ENCODE measurements around the gene SUMO3. TPM values are rescaled to one million over a fixed set of nuclear protein-coding genes. Genes with fewer than 3 reads are reported as not detected.

Gene SUMO3
- total RNA-seq, 1 donor from 2014 or later, result 66.0 TPM

GRCh38 chr21:44813149-44813548 lies 4.7 kb downstream of the SUMO3 start:
- no peak for DNase-seq (ENCODE audit: low spot score)
- intact Hi-C loops (cut with DNase I), result loop anchor here (10.0 kb wide), 1 partner anchor 122 kb away; no protein-coding TSS in a partner anchor

GRCh38 chr21:44812640-44813039 lies 5.2 kb downstream of the SUMO3 start:
- intact Hi-C loops (cut with DNase I), result loop anchor here (10.0 kb wide), 1 partner anchor 122 kb away; no protein-coding TSS in a partner anchor
- DNase-seq (ENCODE audit: low spot score), result no peak

- no peak for DNase-seq (ENCODE audit: low spot score)
- intact Hi-C loops (cut with DNase I), result loop anchor here (10.0 kb wide), 1 partner anchor 124 kb away; no protein-coding TSS in a partner anchor
These were observed 7.1 kb downstream of the SUMO3 start for GRCh38 chr21:44810779-44811178.

GRCh38 chr21:44805859-44806258 lies 12.0 kb downstream of the SUMO3 start:
- intact Hi-C loops (cut with DNase I), result no loop called here
- no peak for DNase-seq (ENCODE audit: low spot score)

- intact Hi-C loops (cut with DNase I), result no loop called here
These were observed 12.6 kb downstream of the SUMO3 start for GRCh38 chr21:44805226-44805625.

GRCh38 chr21:44804762-44805161 lies 13.1 kb downstream of the SUMO3 start:
- no peak for DNase-seq (ENCODE audit: low spot score)
- intact Hi-C loops (cut with DNase I), result no loop called here

More at GRCh38 chr21:44805226-44805625, 12.6 kb downstream of the SUMO3 start:
- DNase-seq (ENCODE audit: low spot score), result no peak

GRCh38 chr21:44803651-44804050 lies 14.2 kb downstream of the SUMO3 start:
- intact Hi-C loops (cut with DNase I), result no loop called here
- DNase-seq (ENCODE audit: low spot score), result no peak

- intact Hi-C loops (cut with DNase I), result no loop called here
- DNase-seq (ENCODE audit: low spot score), result no peak
These were observed 15.3 kb downstream of the SUMO3 start for GRCh38 chr21:44802396-44803153.

GRCh38 chr21:44801468-44802395 lies 16.1 kb downstream of the SUMO3 start, which contains the start of gene UBE2G2:
Gene UBE2G2, minus strand, starts transcription at chr21:44801820. Its CDS starts 72 bp downstream, at chr21:44801748.
- intact Hi-C loops (cut with DNase I), result loop anchor here (1.0 kb wide), 1 partner anchor 74 kb away; no protein-coding TSS in a partner anchor
- peak; percentile 92 for DNase-seq (ENCODE audit: low spot score)

GRCh38 chr21:44800971-44801467 lies 16.8 kb downstream of the SUMO3 start:
- no peak for DNase-seq (ENCODE audit: low spot score)
- intact Hi-C loops (cut with DNase I), result loop anchor here (1.0 kb wide), 1 partner anchor 74 kb away; no protein-coding TSS in a partner anchor

GRCh38 chr21:44800103-44800502 lies 17.8 kb downstream of the SUMO3 start:
- intact Hi-C loops (cut with DNase I), result no loop called here
- DNase-seq (ENCODE audit: low spot score), result no peak

- intact Hi-C loops (cut with DNase I), result no loop called here
- no peak for DNase-seq (ENCODE audit: low spot score)
These were observed 18.2 kb downstream of the SUMO3 start for GRCh38 chr21:44799646-44800045.

GRCh38 chr21:44797775-44798174 lies 20.1 kb downstream of the SUMO3 start:
- intact Hi-C loops (cut with DNase I), result no loop called here
- DNase-seq (ENCODE audit: low spot score), result no peak

- intact Hi-C loops (cut with DNase I), result no loop called here
- no peak for DNase-seq (ENCODE audit: low spot score)
These were observed 22.5 kb downstream of the SUMO3 start for GRCh38 chr21:44795342-44795741.

- intact Hi-C loops (cut with DNase I), result loop anchor here (5.0 kb wide), 1 partner anchor 281 kb away; no protein-coding TSS in a partner anchor
These were observed 24.1 kb downstream of the SUMO3 start for GRCh38 chr21:44793592-44794374.

GRCh38 chr21:44792702-44793591 lies 24.9 kb downstream of the SUMO3 start:
- DNase-seq (ENCODE audit: low spot score), result no peak
- intact Hi-C loops (cut with DNase I), result loop anchor here (5.0 kb wide), 1 partner anchor 281 kb away; no protein-coding TSS in a partner anchor

More at GRCh38 chr21:44793592-44794374, 24.1 kb downstream of the SUMO3 start:
- no peak for DNase-seq (ENCODE audit: low spot score)

- intact Hi-C loops (cut with DNase I), result loop anchor here (5.0 kb wide), 1 partner anchor 280 kb away; no protein-coding TSS in a partner anchor
- no peak for DNase-seq (ENCODE audit: low spot score)
These were observed 25.9 kb downstream of the SUMO3 start for GRCh38 chr21:44791993-44792392.

- DNase-seq (ENCODE audit: low spot score), result no peak
- intact Hi-C loops (cut with DNase I), result loop anchor here (5.0 kb wide), 1 partner anchor 279 kb away; no protein-coding TSS in a partner anchor
These were observed 26.6 kb downstream of the SUMO3 start for GRCh38 chr21:44791246-44791645.

Measured in cardiac septum (tissue), 1 donor.